ENCODE results near the gene CCDC88B.

Gene CCDC88B

DNA sequence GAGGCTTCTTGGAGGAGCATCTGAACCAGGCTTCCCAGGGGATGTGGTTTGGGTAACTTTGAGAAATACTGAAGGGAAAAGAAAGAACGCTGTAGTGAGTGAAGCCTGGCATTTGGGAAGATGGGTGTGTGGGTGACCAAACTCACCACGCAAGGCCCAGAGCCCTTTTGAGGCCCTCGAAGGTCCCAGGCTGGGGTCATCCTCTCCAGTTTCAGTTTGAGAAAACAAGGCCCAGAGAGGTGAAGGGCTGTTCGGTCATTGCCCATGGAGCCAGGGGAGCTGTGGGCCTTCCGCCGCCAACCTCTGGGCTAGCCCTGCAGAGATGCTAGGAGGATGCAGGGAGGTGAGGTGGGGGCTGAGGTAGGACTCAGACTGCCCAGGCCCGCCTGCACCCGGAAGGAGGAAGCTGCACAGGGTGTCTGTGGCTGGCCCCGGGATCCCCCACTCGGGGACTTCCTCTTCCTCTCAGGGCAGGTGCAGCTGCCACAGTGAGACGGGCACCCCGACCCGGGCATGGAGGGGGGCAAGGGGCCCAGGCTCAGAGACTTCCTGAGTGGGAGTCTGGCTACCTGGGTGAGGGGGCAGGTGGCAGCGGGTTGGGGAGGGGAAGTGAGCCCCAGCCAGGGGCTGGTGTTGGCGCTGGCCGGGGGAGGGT is at the start of gene CCDC88B:
Gene CCDC88B, plus strand, starts transcription at position 451 of the 655 bp plus-strand sequence. Its CDS starts 63 bp downstream, at position 514.
- Histone ChIP-seq H3K27ac (ENCODE audit: low read depth, low read length) (no peak within 1 kb of the TSS), H3K4me3 (ENCODE audit: low read depth in 1 of 5, low read length in 5 of 5) (peak within 1 kb of the TSS in 2 of 5 donors; percentile 36 to 47), H3K9ac (ENCODE audit: low read length in 5 of 5) (peak within 1 kb of the TSS in 2 of 5 donors; percentile 20 to 41), H3K27me3 (ENCODE audit: control insufficient read depth in 5 of 5, insufficient read depth in 4 of 5, low read length in 5 of 5) (no peaks in the 10 kb centered on the region), H3K9me3 (ENCODE audit: control insufficient read depth in 5 of 5, low read length in 5 of 5) (no peaks in the 10 kb centered on the region), H3K4me1 (ENCODE audit: control insufficient read depth in 5 of 5, insufficient read depth in 5 of 5, low read length in 5 of 5) (peaks cover 0 to 31% (median 22%) of the 10 kb centered on the region in 5 donors), H3K36me3 (ENCODE audit: control insufficient read depth in 5 of 5, insufficient read depth in 5 of 5, low read length in 5 of 5) (peaks cover 0 to under 1% (median 0%) of the 10 kb centered on the region in 5 donors)

DNA sequence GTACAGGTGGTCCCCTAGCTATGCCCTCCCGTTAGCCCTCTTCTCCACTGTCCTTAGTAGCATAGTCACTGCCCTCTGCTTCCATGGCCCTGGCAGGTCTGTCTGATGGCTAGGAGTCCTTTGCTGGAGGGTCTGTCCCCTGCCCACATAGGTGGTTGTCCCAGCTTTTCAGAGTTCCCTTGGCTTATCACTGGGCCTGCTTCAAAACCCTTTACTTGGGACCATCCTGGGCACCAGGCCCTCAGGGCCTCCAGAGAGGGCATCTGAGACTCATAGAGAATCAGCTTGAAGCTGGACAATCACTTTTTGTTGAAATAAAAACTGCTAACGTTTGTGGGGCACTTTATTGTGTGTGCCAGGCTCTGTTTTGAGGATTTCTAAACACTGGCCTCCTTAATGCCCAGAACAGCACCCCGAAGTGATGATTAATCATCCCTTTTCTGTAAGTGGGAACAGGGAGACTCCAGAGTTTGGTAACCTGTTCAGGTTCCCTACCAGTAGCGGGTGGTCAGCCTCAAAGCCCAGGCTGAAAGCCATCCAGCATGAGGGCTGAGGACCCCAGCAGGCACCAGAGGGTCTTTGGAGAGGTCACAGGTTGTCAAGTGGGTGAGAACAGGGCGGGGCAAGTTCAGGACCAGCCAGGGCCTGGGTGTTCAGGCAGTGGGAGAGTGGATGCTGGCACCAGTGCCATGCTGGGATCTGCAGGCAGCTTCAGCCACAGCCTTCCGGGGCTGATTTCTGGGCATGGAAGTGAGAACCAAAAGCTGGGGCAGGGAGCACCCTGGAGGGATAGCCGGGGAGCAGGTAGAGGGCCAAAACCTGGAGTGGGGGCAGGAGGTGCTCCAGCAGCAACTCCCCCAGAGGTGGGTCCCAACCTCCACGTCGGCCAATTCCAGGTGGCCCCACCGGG is 49.4 kb upstream of the CCDC88B start:
- no peaks in the 10 kb centered on the region for H3K9me3 ChIP-seq (ENCODE audit: control insufficient read depth in 5 of 5, low read length in 5 of 5)
- H3K9ac ChIP-seq (ENCODE audit: low read length in 5 of 5), result no peak overlapping the region
- H3K4me1 ChIP-seq (ENCODE audit: control insufficient read depth in 5 of 5, insufficient read depth in 5 of 5, low read length in 5 of 5), result peaks cover 0 to 28% (median 22%) of the 10 kb centered on the region in 5 donors
- no peak overlapping the region for H3K27ac ChIP-seq (ENCODE audit: low read depth, low read length)
- peaks cover 0 to 4% (median 0%) of the 10 kb centered on the region in 5 donors for H3K36me3 ChIP-seq (ENCODE audit: control insufficient read depth in 5 of 5, insufficient read depth in 5 of 5, low read length in 5 of 5)
- H3K27me3 ChIP-seq (ENCODE audit: control insufficient read depth in 5 of 5, insufficient read depth in 4 of 5, low read length in 5 of 5), result peaks cover 25 to 51% (median 41%) of the 10 kb centered on the region in 5 donors
- no peak overlapping the region for H3K4me3 ChIP-seq (ENCODE audit: low read depth in 1 of 5, low read length in 5 of 5)

- H3K4me1 ChIP-seq (ENCODE audit: control insufficient read depth in 5 of 5, insufficient read depth in 5 of 5, low read length in 5 of 5), result peaks cover 0 to 22% (median 16%) of the 10 kb centered on the region in 5 donors
- H3K9me3 ChIP-seq (ENCODE audit: control insufficient read depth in 5 of 5, low read length in 5 of 5), result no peaks in the 10 kb centered on the region
- peak within 1 kb of the TSS in 3 of 5 donors; percentile 8 to 58 (median 36) for H3K4me3 ChIP-seq (ENCODE audit: low read depth in 1 of 5, low read length in 5 of 5)
- H3K27me3 ChIP-seq (ENCODE audit: control insufficient read depth in 5 of 5, insufficient read depth in 4 of 5, low read length in 5 of 5), result peaks cover 29 to 57% (median 46%) of the 10 kb centered on the region in 5 donors
- no peak within 1 kb of the TSS for H3K9ac ChIP-seq (ENCODE audit: low read length in 5 of 5)
- no peak within 1 kb of the TSS for H3K27ac ChIP-seq (ENCODE audit: low read depth, low read length)
- peaks cover 0 to 4% (median 0%) of the 10 kb centered on the region in 5 donors for H3K36me3 ChIP-seq (ENCODE audit: control insufficient read depth in 5 of 5, insufficient read depth in 5 of 5, low read length in 5 of 5)
Observed at GRCh38 chr11:64291262-64291751, 48.7 kb upstream of the CCDC88B start, which contains the start of gene KCNK4. Gene KCNK4, plus strand, starts transcription at chr11:64291302. Its CDS starts 1,717 bp downstream, at chr11:64293019.

DNA sequence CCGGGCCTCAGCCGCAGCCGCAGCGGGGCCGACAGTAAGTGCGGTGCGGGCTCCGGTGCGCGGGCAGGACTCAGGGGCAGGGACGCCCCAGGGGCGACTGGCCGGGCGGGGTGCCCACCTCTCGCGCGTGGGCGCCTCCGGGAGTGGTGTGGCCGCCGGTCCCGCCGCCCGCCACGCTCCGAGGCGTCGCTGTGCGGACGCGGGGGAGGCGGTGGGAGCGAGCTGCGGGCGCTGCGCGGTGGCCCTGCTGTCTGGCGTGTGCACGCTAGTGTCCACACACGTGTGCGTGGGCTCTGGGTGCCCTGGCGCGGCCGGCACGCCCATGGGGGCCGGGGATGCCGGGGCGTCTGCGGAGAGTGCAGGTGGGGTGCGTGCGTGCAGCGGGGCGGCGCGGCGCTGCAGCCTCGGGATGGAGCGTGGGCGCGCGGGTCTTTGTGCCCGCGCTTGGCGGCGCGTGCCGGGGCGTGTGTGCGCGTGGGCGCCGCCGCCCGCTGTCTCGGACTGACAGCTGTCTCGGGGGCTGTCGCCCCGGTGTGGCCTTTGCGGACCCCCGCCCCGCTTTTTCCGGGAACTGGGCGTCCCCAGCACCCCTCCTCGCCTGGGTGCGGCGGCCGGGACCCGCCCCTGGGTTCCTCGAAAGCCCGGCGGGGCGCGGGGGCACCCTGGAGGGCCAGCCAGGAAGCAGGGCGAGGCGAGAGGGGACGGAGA is 48.1 kb upstream of the CCDC88B start:
- Histone ChIP-seq H3K4me3 (ENCODE audit: low read depth in 1 of 5, low read length in 5 of 5) (peak overlapping the region in 3 of 5 donors; percentile 8 to 58 (median 36)), H3K9ac (ENCODE audit: low read length in 5 of 5) (peak overlapping the region in 1 of 5 donors; percentile 37), H3K27ac (ENCODE audit: low read depth, low read length) (no peak overlapping the region), H3K4me1 (ENCODE audit: control insufficient read depth in 5 of 5, insufficient read depth in 5 of 5, low read length in 5 of 5) (peaks cover 0 to 19% (median 12%) of the 10 kb centered on the region in 5 donors), H3K9me3 (ENCODE audit: control insufficient read depth in 5 of 5, low read length in 5 of 5) (no peaks in the 10 kb centered on the region), H3K36me3 (ENCODE audit: control insufficient read depth in 5 of 5, insufficient read depth in 5 of 5, low read length in 5 of 5) (peaks cover 0 to 4% (median 0%) of the 10 kb centered on the region in 5 donors), H3K27me3 (ENCODE audit: control insufficient read depth in 5 of 5, insufficient read depth in 4 of 5, low read length in 5 of 5) (peaks cover 35 to 63% (median 52%) of the 10 kb centered on the region in 5 donors)

DNA sequence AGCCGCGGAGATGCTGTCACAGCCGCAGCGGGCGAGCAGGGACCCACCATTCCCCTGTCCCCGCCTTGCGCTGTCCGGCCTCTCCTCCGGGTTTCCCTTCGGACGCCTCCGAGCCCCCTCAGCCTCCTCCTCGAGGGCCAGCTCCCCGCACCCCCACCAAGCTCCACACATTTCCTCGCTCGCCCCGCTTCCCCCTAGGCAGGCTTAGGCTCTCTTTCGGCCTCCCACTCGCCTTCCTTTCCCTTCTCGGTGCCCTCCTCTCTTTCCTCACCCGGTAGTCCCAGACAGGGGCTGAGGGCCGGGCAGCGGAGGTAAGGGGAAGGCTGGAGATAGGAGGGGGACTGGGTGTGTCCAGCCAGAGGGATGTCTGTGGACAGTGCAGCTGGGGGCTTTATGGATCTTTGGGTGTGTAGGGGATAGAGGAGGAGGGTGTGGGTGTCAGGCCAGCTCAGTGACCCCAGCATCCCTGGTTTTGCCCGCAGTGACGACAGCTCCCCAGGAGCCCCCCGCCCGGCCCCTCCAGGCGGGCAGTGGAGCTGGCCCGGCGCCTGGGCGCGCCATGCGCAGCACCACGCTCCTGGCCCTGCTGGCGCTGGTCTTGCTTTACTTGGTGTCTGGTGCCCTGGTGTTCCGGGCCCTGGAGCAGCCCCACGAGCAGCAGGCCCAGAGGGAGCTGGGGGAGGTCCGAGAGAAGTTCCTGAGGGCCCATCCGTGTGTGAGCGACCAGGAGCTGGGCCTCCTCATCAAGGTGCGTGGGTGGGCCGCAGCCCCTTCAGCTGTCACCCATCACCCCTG is 47.3 kb upstream of the CCDC88B start:
- H3K4me1 ChIP-seq (ENCODE audit: control insufficient read depth in 5 of 5, insufficient read depth in 5 of 5, low read length in 5 of 5), result peaks cover 0 to 19% (median 12%) of the 10 kb centered on the region in 5 donors
- H3K36me3 ChIP-seq (ENCODE audit: control insufficient read depth in 5 of 5, insufficient read depth in 5 of 5, low read length in 5 of 5), result peaks cover 0 to 4% (median 0%) of the 10 kb centered on the region in 5 donors
- H3K27me3 ChIP-seq (ENCODE audit: control insufficient read depth in 5 of 5, insufficient read depth in 4 of 5, low read length in 5 of 5), result peaks cover 42 to 71% (median 59%) of the 10 kb centered on the region in 5 donors
- no peak overlapping the region for H3K27ac ChIP-seq (ENCODE audit: low read depth, low read length)
- peak overlapping the region in 2 of 5 donors; percentile 36 to 58 for H3K4me3 ChIP-seq (ENCODE audit: low read depth in 1 of 5, low read length in 5 of 5)
- H3K9ac ChIP-seq (ENCODE audit: low read length in 5 of 5), result peak overlapping the region in 1 of 5 donors; percentile 37
- H3K9me3 ChIP-seq (ENCODE audit: control insufficient read depth in 5 of 5, low read length in 5 of 5), result no peaks in the 10 kb centered on the region

- Histone ChIP-seq H3K4me3 (ENCODE audit: low read depth in 1 of 5, low read length in 5 of 5) (no peak overlapping the region), H3K27me3 (ENCODE audit: control insufficient read depth in 5 of 5, insufficient read depth in 4 of 5, low read length in 5 of 5) (peaks cover 50 to 82% (median 66%) of the 10 kb centered on the region in 5 donors), H3K4me1 (ENCODE audit: control insufficient read depth in 5 of 5, insufficient read depth in 5 of 5, low read length in 5 of 5) (peaks cover 0 to 36% (median 25%) of the 10 kb centered on the region in 5 donors), H3K36me3 (ENCODE audit: control insufficient read depth in 5 of 5, insufficient read depth in 5 of 5, low read length in 5 of 5) (no peaks in the 10 kb centered on the region), H3K9me3 (ENCODE audit: control insufficient read depth in 5 of 5, low read length in 5 of 5) (no peaks in the 10 kb centered on the region), H3K9ac (ENCODE audit: low read length in 5 of 5) (no peak overlapping the region), H3K27ac (ENCODE audit: low read depth, low read length) (no peak overlapping the region)
Observed at GRCh38 chr11:64294774-64295173, 45.2 kb upstream of the CCDC88B start.

GRCh38 chr11:64295760-64296159 is 44.2 kb upstream of the CCDC88B start:
- peaks cover 45 to 79% (median 61%) of the 10 kb centered on the region in 5 donors for H3K27me3 ChIP-seq (ENCODE audit: control insufficient read depth in 5 of 5, insufficient read depth in 4 of 5, low read length in 5 of 5)
- no peak overlapping the region for H3K9ac ChIP-seq (ENCODE audit: low read length in 5 of 5)
- H3K27ac ChIP-seq (ENCODE audit: low read depth, low read length), result no peak overlapping the region
- H3K36me3 ChIP-seq (ENCODE audit: control insufficient read depth in 5 of 5, insufficient read depth in 5 of 5, low read length in 5 of 5), result no peaks in the 10 kb centered on the region
- peaks cover 0 to 46% (median 33%) of the 10 kb centered on the region in 5 donors for H3K4me1 ChIP-seq (ENCODE audit: control insufficient read depth in 5 of 5, insufficient read depth in 5 of 5, low read length in 5 of 5)
- H3K9me3 ChIP-seq (ENCODE audit: control insufficient read depth in 5 of 5, low read length in 5 of 5), result no peaks in the 10 kb centered on the region
- no peak overlapping the region for H3K4me3 ChIP-seq (ENCODE audit: low read depth in 1 of 5, low read length in 5 of 5)

DNA sequence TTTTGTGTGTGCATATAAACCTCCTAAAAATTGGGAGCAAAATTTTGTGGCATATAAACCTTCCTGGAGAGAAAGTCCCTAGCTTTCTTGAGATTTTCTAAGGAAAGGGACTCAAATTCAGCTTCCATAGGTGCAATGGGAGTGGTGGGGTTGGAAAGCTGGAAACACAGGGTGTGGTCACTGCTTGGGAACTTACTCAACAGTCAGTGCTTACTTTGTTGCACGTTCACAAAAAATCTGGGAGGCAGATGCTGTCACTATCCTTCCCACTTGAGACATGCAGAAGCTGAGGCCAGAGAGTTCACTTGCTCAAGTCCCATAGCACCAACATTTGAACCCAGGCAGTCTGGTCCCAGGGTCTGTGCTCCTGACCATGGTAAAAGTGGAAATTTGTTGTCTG is 43.8 kb upstream of the CCDC88B start:
- no peak overlapping the region for H3K4me3 ChIP-seq (ENCODE audit: low read depth in 1 of 5, low read length in 5 of 5)
- peaks cover 0 to 46% (median 36%) of the 10 kb centered on the region in 5 donors for H3K4me1 ChIP-seq (ENCODE audit: control insufficient read depth in 5 of 5, insufficient read depth in 5 of 5, low read length in 5 of 5)
- no peaks in the 10 kb centered on the region for H3K9me3 ChIP-seq (ENCODE audit: control insufficient read depth in 5 of 5, low read length in 5 of 5)
- H3K27me3 ChIP-seq (ENCODE audit: control insufficient read depth in 5 of 5, insufficient read depth in 4 of 5, low read length in 5 of 5), result peaks cover 41 to 75% (median 56%) of the 10 kb centered on the region in 5 donors
- H3K9ac ChIP-seq (ENCODE audit: low read length in 5 of 5), result no peak overlapping the region
- no peak overlapping the region for H3K27ac ChIP-seq (ENCODE audit: low read depth, low read length)
- no peaks in the 10 kb centered on the region for H3K36me3 ChIP-seq (ENCODE audit: control insufficient read depth in 5 of 5, insufficient read depth in 5 of 5, low read length in 5 of 5)
